ENCODE results near the gene RBM48.
"Not testable (repeated sequence)": the region's sequence is repeated elsewhere in the genome, so short reads cannot be mapped to it uniquely, and the experiment has no call there.

The RBM48 gene

DNA sequence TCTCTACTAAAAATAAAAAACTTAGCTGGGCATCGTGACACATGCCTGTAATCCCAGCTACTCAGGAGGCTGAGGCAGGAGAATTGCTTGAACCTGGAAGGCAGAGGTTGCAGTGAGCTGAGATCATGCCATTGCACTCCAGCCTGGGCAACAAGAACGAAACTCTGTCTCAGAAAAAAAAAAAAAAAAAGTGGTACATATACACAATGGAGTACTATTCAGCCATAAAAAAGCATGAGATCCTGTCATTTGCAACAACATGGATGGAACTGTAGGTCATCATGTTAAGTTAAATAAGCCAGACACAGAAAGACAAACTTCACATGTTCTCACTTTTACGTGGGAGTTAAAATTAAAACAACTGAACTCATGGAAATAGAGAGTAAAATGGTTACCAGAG is 14.9 kb downstream of the RBM48 start:
- in situ Hi-C loops (cut with HindIII; ENCODE audit: low sequenced_read_pairs): not testable (repeated sequence)

DNA sequence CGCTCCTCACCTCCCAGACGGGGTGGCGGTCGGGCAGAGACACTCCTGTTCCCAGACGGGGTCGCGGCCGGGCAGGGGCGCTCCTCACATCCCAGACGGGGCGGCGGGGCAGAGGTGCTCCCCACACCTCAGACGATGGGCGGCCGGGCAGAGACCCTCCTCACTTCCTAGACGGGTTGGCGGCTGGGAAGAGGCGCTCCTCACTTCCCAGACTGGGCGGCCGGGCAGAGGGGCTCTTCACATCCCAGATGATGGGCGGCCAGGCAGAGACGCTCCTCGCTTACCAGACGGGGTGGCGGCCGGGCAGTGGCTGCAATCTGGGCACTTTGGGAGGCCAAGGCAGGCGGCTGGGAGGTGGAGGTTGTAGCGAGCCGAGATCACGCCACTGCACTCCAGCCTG is 16.5 kb downstream of the RBM48 start:
- in situ Hi-C loops (cut with HindIII; ENCODE audit: low sequenced_read_pairs): not testable (repeated sequence)

DNA sequence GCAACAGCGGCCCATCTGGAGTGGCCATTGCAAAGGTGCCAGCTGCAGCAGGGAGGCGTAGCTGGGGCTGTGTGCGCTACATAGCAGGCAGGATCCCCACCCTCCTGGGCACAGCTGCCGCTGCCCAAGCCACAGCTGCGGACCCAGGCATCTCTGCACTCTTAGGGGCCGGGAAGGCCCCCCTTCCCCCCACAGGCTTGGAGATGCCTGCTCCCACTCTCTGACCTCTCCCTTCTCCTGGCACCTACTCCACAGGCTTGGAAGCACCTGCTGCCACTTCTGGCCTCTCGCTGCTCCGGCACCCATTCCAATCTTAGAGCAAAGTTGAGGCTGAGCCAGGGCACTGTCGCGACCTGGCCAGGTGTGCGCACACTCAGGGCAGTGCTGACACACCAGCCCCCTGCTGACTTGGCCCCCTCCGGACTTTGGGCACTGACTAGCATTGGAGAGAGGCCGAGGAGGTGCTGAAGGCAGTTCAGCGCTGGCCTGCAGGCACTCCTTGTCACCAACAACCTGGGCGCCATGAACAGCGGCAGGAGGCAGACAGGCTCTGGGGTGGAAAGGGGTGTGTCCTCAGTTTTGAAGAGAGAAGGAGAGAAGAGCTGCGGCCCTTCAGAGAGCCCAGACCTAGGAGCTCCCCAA is 18.4 kb downstream of the RBM48 start:
- in situ Hi-C loops (cut with HindIII; ENCODE audit: low sequenced_read_pairs): no loop called here

GRCh38 chr7:92547579-92547978 is 19.0 kb downstream of the RBM48 start:
- in situ Hi-C loops (cut with HindIII; ENCODE audit: low sequenced_read_pairs): no loop called here

GRCh38 chr7:92550194-92550593 is 21.6 kb downstream of the RBM48 start:
- in situ Hi-C loops (cut with HindIII; ENCODE audit: low sequenced_read_pairs): no loop called here

DNA sequence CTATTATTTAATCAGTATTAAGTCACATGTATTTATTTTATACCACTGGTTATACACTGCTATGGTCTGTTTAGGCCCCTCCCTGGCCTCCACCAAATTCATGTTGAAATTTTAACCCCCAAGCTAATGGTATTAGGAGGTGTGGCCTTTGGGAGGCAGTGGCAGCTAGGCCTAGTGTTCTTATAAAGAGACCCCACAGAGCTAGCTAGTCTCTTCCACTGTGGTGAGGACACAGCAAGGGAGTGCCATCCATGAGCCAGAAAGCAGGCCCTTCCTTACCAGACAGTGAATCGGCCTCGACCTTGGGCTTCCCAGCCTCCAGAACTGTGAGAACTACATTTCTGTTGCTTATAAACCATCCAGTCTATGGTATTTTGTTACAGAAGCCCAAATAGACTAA is 28.7 kb downstream of the RBM48 start:
- in situ Hi-C loops (cut with HindIII; ENCODE audit: low sequenced_read_pairs): no loop called here

DNA sequence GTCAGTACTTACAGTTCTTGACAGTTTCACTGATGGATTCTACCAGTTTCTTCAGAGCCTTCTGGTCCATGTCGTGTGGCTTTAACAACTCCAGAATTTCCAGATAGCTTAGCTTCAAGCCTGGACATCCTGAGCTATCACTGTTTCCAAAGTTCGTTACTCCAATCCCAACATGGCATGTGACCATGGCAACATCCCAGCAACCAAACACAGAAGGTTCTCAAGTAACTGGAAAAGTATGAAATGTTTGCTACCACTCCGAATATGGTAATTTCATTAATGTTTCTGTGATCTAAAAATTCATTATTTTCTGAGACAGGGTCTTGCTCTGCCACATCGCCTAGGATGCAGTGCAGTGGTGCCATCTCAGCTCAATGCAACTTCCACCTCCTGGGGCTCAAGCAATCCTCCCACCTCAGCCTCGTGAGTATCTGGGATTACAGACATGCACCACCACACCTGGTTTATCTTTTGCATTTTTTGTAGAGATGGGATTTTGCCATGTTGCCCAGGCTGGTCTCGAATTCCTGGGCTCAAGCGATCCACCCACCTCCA is 29.3 kb downstream of the RBM48 start:
- in situ Hi-C loops (cut with HindIII; ENCODE audit: low sequenced_read_pairs): no loop called here

GRCh38 chr7:92560602-92561001 is 32.0 kb downstream of the RBM48 start:
- in situ Hi-C loops (cut with HindIII; ENCODE audit: low sequenced_read_pairs): no loop called here

GRCh38 chr7:92563345-92563744 is 34.8 kb downstream of the RBM48 start:
- in situ Hi-C loops (cut with HindIII; ENCODE audit: low sequenced_read_pairs): no loop called here

DNA sequence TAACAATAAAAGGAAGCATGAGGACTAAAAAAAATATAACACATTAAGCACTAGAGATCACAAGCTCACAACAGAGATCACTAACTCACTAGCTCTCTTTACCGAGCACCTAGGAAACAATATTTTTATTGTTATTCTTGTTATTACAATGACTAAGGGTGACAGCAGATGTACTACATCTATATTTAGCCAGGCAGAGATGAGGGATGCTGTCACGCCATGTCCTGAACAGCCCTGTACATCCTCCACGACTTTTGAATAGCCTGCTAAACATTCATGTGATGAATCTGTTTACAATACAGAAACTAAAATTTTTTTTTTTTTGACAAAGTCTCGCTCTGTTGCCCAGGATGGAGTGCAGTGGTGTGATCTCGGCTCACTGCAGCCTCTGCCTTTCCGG is 38.9 kb downstream of the RBM48 start:
- in situ Hi-C loops (cut with HindIII; ENCODE audit: low sequenced_read_pairs): no loop called here

DNA sequence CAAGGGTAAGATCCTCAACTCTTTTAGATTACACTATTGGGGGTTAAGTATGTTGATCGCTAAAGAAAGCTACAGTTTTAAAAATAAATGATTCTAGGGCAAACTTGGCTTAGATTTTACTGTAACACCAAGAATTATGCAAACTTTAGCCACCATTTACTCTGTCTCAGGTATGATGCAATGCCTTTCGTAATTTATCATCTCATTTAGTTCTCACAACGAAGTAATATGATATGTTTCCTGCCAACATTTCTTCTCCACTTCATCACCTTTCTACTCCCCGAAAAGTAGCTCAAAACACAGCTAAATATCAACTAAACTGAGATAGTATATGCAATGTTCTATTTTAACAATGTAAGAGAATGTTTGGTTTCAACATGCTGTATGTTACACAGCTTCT is 40.5 kb downstream of the RBM48 start:
- in situ Hi-C loops (cut with HindIII; ENCODE audit: low sequenced_read_pairs): no loop called here

DNA sequence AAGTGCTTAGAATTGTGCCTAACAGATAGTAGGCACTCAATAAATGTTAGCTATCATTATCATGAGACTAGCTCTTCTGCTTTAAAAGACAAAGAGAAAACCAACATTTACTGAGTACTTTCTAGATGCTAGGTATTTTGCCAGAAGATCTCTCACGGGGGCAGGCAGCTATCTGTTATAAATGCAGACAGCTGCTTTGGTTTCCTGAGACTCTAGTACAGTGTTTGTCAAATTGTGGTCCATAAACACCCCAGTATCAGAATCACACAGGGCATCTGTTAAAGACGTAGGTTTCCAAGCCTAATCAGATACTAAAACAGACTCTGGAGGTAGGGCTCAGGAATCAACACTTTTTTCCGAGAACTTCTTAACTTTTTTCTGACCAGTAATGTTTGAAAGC is 47.7 kb downstream of the RBM48 start:
- in situ Hi-C loops (cut with HindIII; ENCODE audit: low sequenced_read_pairs): no loop called here

- in situ Hi-C loops (cut with HindIII; ENCODE audit: low sequenced_read_pairs): no loop called here
Observed at GRCh38 chr7:92582948-92583347, 54.4 kb downstream of the RBM48 start.

DNA sequence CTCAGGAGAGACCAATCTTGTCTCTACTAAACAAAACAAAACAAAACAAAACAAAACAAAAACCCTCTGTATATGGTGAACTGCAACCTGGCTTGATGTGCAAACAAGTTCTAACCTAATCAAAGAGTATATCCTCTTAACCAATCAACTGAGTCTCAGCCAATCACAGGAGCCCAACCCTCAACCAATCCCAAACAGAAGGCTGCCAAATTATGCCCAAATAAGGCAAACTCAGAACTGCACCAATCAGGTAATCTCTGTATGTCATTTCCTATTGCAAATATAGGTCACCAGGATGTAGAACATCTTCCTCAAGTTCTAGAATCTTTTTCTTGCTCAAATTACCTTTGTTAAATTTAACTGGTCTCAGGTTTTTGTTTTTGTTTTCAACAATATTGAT is 56.4 kb downstream of the RBM48 start:
- in situ Hi-C loops (cut with HindIII; ENCODE audit: low sequenced_read_pairs): no loop called here

DNA sequence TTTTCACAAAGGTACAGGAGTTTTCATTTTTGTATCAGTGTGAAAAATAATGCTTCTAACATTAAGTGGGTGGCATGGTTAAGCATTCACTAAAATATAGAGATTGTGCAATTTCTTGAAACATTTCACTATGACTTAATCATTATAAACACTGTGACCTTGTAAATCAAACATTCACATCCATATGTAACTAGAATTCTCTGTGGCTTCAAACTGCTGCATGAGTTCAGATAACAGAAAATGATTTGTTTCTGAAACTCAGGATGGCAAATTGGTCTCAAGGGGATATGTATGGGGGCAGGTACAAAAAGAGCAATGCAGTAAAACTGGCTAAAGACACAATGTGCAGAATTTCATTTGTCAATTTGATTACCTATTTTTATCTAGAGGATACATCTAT is 57.8 kb downstream of the RBM48 start:
- in situ Hi-C loops (cut with HindIII; ENCODE audit: low sequenced_read_pairs): no loop called here

GRCh38 chr7:92586841-92587240 is 58.2 kb downstream of the RBM48 start:
- in situ Hi-C loops (cut with HindIII; ENCODE audit: low sequenced_read_pairs): no loop called here

Data from DLD1 (cell line).